ENCODE measurements around the gene OR2Z1.

DNA sequence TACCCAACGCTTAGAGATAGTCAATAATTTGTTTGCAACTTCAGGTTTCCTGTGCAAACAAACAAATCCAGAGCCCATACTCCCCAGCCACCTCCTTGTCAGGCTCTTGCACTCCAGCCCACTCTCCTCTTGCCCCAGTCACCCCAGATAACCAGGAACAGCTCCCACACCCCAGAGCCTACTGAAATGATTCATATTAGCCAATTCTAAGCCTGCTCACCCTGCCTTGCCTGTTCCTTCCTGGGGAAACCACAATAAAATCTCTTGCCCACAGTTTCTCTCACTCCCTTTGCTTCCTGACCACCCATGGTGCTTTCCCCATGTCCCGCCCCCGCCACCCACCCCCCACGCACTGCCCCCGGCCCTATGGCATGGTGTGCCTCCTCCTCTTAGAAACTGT lies 19.1 kb upstream of the OR2Z1 start:
- TF ChIP-seq, protein P1, sequence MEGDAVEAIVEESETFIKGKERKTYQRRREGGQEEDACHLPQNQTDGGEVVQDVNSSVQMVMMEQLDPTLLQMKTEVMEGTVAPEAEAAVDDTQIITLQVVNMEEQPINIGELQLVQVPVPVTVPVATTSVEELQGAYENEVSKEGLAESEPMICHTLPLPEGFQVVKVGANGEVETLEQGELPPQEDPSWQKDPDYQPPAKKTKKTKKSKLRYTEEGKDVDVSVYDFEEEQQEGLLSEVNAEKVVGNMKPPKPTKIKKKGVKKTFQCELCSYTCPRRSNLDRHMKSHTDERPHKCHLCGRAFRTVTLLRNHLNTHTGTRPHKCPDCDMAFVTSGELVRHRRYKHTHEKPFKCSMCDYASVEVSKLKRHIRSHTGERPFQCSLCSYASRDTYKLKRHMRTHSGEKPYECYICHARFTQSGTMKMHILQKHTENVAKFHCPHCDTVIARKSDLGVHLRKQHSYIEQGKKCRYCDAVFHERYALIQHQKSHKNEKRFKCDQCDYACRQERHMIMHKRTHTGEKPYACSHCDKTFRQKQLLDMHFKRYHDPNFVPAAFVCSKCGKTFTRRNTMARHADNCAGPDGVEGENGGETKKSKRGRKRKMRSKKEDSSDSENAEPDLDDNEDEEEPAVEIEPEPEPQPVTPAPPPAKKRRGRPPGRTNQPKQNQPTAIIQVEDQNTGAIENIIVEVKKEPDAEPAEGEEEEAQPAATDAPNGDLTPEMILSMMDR (conservative IDR thresholded peaks at IDR 0.05; ENCODE audit: low read depth, low read length), result no peak
- TF ChIP-seq SMC3 (IDR thresholded peaks at IDR 0.05; ENCODE audit: low read depth, low read length) (no peak), MXI1 (IDR thresholded peaks at IDR 0.05; ENCODE audit: borderline replicate concordance, low read depth, low read length) (no peak), CEBPB (IDR thresholded peaks at IDR 0.05; ENCODE audit: low read depth, low read length) (no peak), RFX5 (IDR thresholded peaks at IDR 0.05; ENCODE audit: low read depth, low read length) (no peak), FOS (IDR thresholded peaks at IDR 0.05; ENCODE audit: low read depth, low read length) (no peak)

Data from IMR-90 (cell line).